ENCODE data around the gene S100P.

Gene S100P

DNA sequence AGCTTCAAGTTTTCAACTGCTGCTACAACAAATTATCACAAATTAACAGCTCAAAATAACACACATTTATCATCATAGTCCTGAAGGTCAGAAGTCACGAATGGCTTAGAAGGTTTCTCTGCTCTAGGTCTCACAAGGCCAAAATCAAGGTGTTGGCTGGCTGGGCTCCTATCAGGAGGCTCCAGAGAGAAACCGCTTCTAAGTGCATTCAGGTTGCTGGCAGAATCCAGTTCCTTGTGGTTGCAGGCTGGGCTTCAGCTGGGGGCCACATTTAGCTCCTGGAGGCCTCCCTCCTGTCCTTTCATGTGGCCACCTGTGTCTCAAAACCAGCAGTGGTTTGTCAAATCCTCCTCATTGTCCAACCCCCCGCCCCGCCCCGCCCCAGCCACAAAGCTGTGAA is 37.8 kb upstream of the S100P start:
- no peak for DNase-seq (ENCODE audit: extremely low read depth, low read depth)
- no peak for TF ChIP-seq CTCF (IDR thresholded peaks at IDR 0.05; ENCODE audit: low read depth, low read length, missing control alignments)
- no peak overlapping the region for H3K4me3 ChIP-seq (replicated peaks; ENCODE audit: low read depth, low read length)

DNA sequence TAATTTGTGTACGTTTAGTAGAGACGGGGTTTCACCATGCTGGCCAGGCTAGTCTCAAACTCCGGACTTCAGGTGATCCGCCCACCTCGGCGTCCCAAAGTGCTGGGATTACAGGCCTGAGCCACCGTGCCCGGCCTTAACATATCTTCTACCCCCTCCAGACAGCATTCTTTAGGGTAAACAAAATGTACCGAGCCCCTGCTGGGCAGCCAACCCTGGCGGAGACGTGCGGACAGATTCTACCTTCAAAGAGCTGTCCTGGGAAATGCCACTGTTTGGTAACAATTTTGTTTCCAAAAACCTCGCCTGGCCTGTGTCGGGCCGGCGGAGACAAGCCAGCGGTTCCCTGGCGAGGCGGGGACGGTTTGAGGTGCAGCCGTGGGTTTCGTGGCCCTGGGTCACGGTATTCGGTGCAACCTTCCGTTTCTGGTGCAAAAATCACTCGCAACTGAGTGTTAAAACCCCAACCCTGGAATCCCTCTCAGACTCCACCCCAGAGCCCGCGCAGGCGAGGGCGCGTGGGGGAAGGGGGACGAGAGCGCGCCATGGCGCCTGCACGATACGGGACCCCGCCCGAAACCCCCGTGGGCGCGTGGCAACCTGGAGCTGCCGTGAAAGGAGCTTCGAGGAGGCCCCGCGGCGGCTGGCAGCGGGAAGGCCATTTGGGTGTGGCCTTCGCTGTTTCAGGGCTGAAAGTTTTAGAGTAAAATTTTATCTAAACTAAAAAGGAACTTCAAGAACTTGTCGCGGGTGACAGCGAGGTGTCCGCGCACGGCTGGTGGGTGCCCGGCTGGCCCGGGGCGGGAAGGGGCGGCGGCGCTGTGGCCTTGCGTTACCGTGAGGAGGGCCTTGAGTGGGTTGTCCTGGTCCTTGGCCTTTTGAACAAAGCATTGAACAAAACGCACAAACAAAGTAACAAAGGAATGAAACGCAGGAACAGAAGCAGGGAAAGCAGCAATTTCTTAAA is 36.2 kb upstream of the S100P start:
- no peak overlapping the region for H3K4me3 ChIP-seq (replicated peaks; ENCODE audit: low read depth, low read length)
- no peak for TF ChIP-seq CTCF (IDR thresholded peaks at IDR 0.05; ENCODE audit: low read depth, low read length, missing control alignments)
- DNase-seq (ENCODE audit: extremely low read depth, low read depth) = no peak

DNA sequence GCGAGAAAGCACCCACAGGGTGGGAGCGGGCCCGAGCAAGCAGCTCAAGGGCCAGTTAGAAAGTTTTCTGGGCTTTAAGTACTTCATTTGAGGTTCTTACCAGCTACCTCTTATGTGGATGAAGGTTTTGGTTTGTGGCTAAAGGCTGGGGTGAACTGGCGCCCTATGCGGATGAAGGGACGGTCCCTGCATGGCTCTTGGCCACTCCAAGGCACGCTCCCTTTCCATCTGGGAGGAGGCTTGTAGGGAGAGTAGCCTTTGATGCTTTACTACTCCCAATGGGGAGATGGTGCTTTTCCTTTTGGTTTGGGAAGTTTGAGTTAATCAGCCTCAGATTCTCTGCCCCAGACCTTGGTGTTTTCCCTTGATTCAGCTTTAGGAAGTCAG is 35.5 kb upstream of the S100P start:
- TF ChIP-seq CTCF (IDR thresholded peaks at IDR 0.05; ENCODE audit: low read depth, low read length, missing control alignments) = no peak
- no peak overlapping the region for H3K4me3 ChIP-seq (replicated peaks; ENCODE audit: low read depth, low read length)
- no peak for DNase-seq (ENCODE audit: extremely low read depth, low read depth)

GRCh38 chr4:6658597-6659075 is 35.0 kb upstream of the S100P start:
- no peak for TF ChIP-seq CTCF (IDR thresholded peaks at IDR 0.05; ENCODE audit: low read depth, low read length, missing control alignments)
- DNase-seq (ENCODE audit: extremely low read depth, low read depth) = no peak
- peak overlapping the region; percentile 29; the same call in 1 of the 2 replicates for H3K4me3 ChIP-seq (replicated peaks; ENCODE audit: low read depth, low read length)

- no peak for TF ChIP-seq CTCF (IDR thresholded peaks at IDR 0.05; ENCODE audit: low read depth, low read length, missing control alignments)
- H3K4me3 ChIP-seq (replicated peaks; ENCODE audit: low read depth, low read length) = no peak overlapping the region
Measured at GRCh38 chr4:6659897-6660296, 33.8 kb upstream of the S100P start.

GRCh38 chr4:6660430-6660829 is 33.2 kb upstream of the S100P start:
- DNase-seq (ENCODE audit: extremely low read depth, low read depth) = no peak
- TF ChIP-seq CTCF (IDR thresholded peaks at IDR 0.05; ENCODE audit: low read depth, low read length, missing control alignments) = no peak
- no peak overlapping the region for H3K4me3 ChIP-seq (replicated peaks; ENCODE audit: low read depth, low read length)

More at GRCh38 chr4:6659897-6660296, 33.8 kb upstream of the S100P start:
- no peak for DNase-seq (ENCODE audit: extremely low read depth, low read depth)
